Measurements from ENCODE around the gene MGAT4B. TPM values are rescaled to one million over a fixed set of nuclear protein-coding genes. Genes with fewer than 3 reads are reported as not detected.
"Not testable (repeated sequence)": the region's sequence is repeated elsewhere in the genome, so short reads cannot be mapped to it uniquely, and the experiment has no call there.

The MGAT4B gene
- total and polyA plus RNA-seq, 9 donors, result 34.4 to 83.8 (median 69.4) TPM

- DNase-seq, result no peak
- 6% methylated on average over 44 of the region's 53 CpGs for WGBS (ENCODE audit: insufficient coverage)
- Histone ChIP-seq H3K27me3 (ENCODE audit: control insufficient read depth, insufficient read depth, low read length) (peaks cover 9% of the 10 kb centered on the region), H3K4me3 (ENCODE audit: low read length) (peak overlapping the region; percentile 31), H3K36me3 (ENCODE audit: control insufficient read depth, insufficient read depth, low read length) (peaks cover 34% of the 10 kb centered on the region), H3K9me3 (replicated peaks; ENCODE audit: control insufficient read depth, low read depth, low read length) (no peaks in the 10 kb centered on the region), H3K4me1 (ENCODE audit: control insufficient read depth, insufficient read depth, low read length) (peaks cover 34% of the 10 kb centered on the region), H3K27ac (ENCODE audit: low read length) (no peak overlapping the region)
Measured at GRCh38 chr5:179795049-179795862, 11.4 kb downstream of the MGAT4B start.

DNA sequence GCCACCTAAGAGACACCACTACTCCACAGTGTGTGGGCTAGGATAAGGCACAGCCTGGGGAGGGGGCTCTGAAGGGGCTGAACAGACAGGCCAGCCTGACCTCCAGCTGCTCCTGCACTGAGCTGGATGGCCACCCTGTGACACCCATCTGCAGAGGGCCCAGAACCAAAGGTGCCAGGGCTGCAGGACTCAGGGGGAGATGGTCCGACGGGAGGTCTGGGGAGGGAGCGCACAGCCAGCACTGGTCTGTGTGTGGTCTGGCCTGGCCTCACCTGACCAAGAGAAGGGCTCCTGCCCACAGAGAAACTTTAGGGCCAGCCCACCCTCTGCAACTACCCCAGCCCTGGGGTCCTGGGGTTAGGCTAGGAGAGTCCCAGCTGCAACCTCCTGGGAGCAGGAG, 12.1 kb downstream of the MGAT4B start:
- H3K4me3 ChIP-seq (ENCODE audit: low read length), result peak overlapping the region; percentile 10
- no peak for DNase-seq
- H3K4me1 ChIP-seq (ENCODE audit: control insufficient read depth, insufficient read depth, low read length), result peaks cover 34% of the 10 kb centered on the region
- H3K27ac ChIP-seq (ENCODE audit: low read length), result no peak overlapping the region
- H3K27me3 ChIP-seq (ENCODE audit: control insufficient read depth, insufficient read depth, low read length), result peaks cover 9% of the 10 kb centered on the region
- H3K36me3 ChIP-seq (ENCODE audit: control insufficient read depth, insufficient read depth, low read length), result peaks cover 27% of the 10 kb centered on the region
- no peaks in the 10 kb centered on the region for H3K9me3 ChIP-seq (replicated peaks; ENCODE audit: control insufficient read depth, low read depth, low read length)
- no CpG with 5 or more reads among the region's 3 CpGs for WGBS (ENCODE audit: insufficient coverage)

DNA sequence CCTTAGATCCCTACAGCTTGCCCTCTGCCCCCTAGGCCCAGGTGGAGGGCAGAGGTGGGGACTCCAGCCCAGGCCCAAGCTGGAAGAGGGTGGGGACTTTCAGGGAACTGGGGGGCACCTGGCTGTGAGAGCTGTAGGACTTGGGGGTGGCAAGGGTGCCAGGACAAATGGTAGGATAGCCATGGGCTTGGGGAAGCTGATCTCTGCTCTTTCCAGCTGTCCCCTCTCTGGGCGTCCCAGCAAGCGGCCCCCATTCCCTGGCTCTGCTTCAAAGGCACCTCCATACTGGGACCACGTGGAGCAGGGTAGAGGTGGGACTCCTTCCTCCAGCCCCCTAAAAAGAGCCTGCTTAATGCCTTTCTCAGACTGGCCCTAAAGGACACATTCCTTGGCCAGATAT, 12.5 kb downstream of the MGAT4B start:
- Histone ChIP-seq H3K4me3 (ENCODE audit: low read length) (peak overlapping the region; percentile 10), H3K36me3 (ENCODE audit: control insufficient read depth, insufficient read depth, low read length) (peaks cover 23% of the 10 kb centered on the region), H3K9me3 (replicated peaks; ENCODE audit: control insufficient read depth, low read depth, low read length) (no peaks in the 10 kb centered on the region), H3K4me1 (ENCODE audit: control insufficient read depth, insufficient read depth, low read length) (peaks cover 34% of the 10 kb centered on the region), H3K27me3 (ENCODE audit: control insufficient read depth, insufficient read depth, low read length) (peaks cover 9% of the 10 kb centered on the region), H3K27ac (ENCODE audit: low read length) (no peak overlapping the region)
- no CpG with 5 or more reads among the region's 3 CpGs for WGBS (ENCODE audit: insufficient coverage)
- no peak for DNase-seq

GRCh38 chr5:179793468-179794139, 13.1 kb downstream of the MGAT4B start, which contains the start of gene LTC4S:
Gene LTC4S (plus strand): TSS chr5:179793986. CDS start chr5:179794081, 95 bp downstream.
- Histone ChIP-seq H3K4me1 (ENCODE audit: control insufficient read depth, insufficient read depth, low read length) (peaks cover 34% of the 10 kb centered on the region), H3K36me3 (ENCODE audit: control insufficient read depth, insufficient read depth, low read length) (peaks cover 18% of the 10 kb centered on the region), H3K27me3 (ENCODE audit: control insufficient read depth, insufficient read depth, low read length) (peaks cover 9% of the 10 kb centered on the region), H3K27ac (ENCODE audit: low read length) (no peak within 1 kb of the TSS), H3K4me3 (ENCODE audit: low read length) (peak within 1 kb of the TSS; percentile 10), H3K9me3 (replicated peaks; ENCODE audit: control insufficient read depth, low read depth, low read length) (no peaks in the 10 kb centered on the region)
- DNase-seq, result peak; percentile 83
- WGBS (ENCODE audit: insufficient coverage), result 25% methylated on average over 10 of the region's 19 CpGs

DNA sequence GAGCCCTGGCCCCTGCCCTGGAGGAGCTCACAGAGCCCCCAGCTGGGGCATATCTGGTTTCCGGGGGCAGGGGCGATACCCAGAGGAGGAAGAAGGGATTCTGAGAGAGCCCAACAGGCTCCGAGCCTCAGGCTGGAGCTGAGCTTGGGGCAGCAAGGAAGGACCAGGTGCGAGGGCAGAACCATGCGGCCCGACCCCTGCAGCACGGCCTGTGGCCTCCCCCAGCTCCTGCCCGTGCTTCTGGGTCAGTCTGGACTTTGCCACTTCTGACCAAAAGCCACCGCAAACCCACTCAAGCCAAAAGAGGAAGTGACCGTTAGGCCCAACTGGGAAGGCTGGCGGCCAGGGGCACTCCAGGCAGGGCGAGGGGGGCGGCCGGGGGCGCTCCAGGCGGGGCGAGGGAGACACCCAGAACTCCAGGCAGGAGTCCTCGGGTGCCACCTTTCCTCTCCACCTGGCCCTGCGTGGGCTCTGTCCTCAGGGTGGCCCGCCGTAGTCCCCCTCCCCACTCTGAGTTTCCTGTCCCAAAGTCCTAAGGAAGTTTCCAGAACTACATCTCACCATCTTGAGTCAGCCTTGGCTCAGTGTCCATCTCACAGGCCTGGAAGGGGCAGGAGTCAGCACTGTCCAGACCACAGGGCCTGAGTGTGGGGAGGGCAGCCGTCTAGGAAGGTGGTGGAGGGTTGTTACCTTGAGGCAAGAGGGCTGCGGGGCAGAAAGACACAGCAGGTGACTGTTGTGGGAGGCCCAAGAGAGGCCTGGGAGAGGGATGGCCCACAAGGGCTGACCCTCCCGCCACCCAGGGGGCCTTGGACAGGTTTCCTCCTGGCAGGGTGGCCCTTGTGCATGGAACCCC, 13.8 kb downstream of the MGAT4B start:
- no peak for DNase-seq
- Histone ChIP-seq H3K4me1 (ENCODE audit: control insufficient read depth, insufficient read depth, low read length) (peaks cover 34% of the 10 kb centered on the region), H3K27ac (ENCODE audit: low read length) (no peak overlapping the region), H3K27me3 (ENCODE audit: control insufficient read depth, insufficient read depth, low read length) (peaks cover 9% of the 10 kb centered on the region), H3K36me3 (ENCODE audit: control insufficient read depth, insufficient read depth, low read length) (peaks cover 10% of the 10 kb centered on the region), H3K4me3 (ENCODE audit: low read length) (no peak overlapping the region), H3K9me3 (replicated peaks; ENCODE audit: control insufficient read depth, low read depth, low read length) (no peaks in the 10 kb centered on the region)
- WGBS (ENCODE audit: insufficient coverage), result 75% methylated on average over 20 of the region's 24 CpGs

DNA sequence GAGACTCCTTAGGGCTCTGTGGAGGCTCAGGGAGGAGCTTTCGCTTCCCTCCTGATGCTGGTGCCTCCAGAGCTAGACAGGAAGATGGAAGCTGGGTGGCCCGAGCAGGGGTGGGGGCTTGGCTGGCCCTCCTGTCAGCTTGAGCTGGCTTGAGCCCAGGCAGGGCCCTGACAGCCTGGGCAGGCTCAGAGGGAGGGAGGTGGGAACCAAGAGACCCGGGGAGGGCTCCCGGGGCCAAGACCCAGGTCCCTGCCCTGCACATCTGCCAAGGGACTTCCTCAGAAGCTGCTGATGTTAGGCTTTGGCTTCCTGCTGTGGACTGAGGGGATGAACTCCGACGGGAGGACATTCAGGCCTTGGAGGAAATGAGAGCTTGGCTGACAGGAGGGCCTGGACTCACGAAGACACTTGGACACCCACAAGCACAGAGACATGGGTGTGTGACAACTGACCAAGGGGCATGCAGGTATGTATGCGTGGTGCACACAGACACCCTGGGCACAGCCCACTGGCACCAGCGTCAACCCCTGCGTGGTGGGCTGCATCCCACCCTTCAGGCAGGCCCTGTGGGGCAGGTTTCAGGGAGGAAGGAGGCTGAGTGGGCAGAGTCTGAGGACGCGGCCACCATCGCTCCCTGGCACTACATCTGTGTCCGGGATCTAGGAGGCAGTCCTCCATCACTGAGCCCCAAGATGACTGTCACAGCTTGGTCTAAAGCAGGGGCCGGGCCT, 14.6 kb downstream of the MGAT4B start:
- Histone ChIP-seq H3K27me3 (ENCODE audit: control insufficient read depth, insufficient read depth, low read length) (peaks cover 9% of the 10 kb centered on the region), H3K4me3 (ENCODE audit: low read length) (no peak overlapping the region), H3K36me3 (ENCODE audit: control insufficient read depth, insufficient read depth, low read length) (peaks cover 4% of the 10 kb centered on the region), H3K4me1 (ENCODE audit: control insufficient read depth, insufficient read depth, low read length) (peaks cover 34% of the 10 kb centered on the region), H3K9me3 (replicated peaks; ENCODE audit: control insufficient read depth, low read depth, low read length) (no peaks in the 10 kb centered on the region), H3K27ac (ENCODE audit: low read length) (no peak overlapping the region)
- 57% methylated on average over 15 of the region's 15 CpGs for WGBS (ENCODE audit: insufficient coverage)
- DNase-seq, result peak; percentile 76

DNA sequence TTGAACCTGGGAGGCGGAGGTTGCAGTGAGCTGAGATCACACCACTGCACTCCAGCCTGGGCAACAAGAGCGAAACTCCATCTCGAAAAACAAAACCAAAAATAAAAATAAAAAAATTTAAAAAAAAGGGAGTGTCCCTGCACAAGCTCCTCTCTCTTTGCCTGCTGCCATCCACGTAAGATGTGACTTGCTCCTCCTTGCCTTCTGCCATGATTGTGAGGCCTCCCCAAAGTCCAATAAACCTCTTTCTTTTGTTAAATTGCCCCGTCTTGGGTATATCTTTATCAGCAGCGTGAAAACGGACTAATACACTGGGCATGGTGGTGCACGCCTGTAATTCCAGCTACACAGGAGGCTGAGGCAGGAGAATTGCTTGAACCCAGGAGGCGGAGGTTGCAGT, 17.4 kb downstream of the MGAT4B start:
- not testable (repeated sequence) for H3K4me3 ChIP-seq (ENCODE audit: low read length); H3K36me3 ChIP-seq (ENCODE audit: control insufficient read depth, insufficient read depth, low read length); DNase-seq; H3K27ac ChIP-seq (ENCODE audit: low read length); H3K9me3 ChIP-seq (replicated peaks; ENCODE audit: control insufficient read depth, low read depth, low read length); H3K27me3 ChIP-seq (ENCODE audit: control insufficient read depth, insufficient read depth, low read length)
- H3K4me1 ChIP-seq (ENCODE audit: control insufficient read depth, insufficient read depth, low read length), result peaks cover 14% of the 10 kb centered on the region
- WGBS (ENCODE audit: insufficient coverage), result 92% methylated on average over 5 of the region's 9 CpGs

- no peak overlapping the region for H3K4me3 ChIP-seq (ENCODE audit: low read length)
- H3K27ac ChIP-seq (ENCODE audit: low read length), result no peak overlapping the region
- WGBS (ENCODE audit: insufficient coverage), result 89% methylated on average over 6 of the region's 7 CpGs
- no peaks in the 10 kb centered on the region for H3K9me3 ChIP-seq (replicated peaks; ENCODE audit: control insufficient read depth, low read depth, low read length)
- no peaks in the 10 kb centered on the region for H3K27me3 ChIP-seq (ENCODE audit: control insufficient read depth, insufficient read depth, low read length)
- no peaks in the 10 kb centered on the region for H3K36me3 ChIP-seq (ENCODE audit: control insufficient read depth, insufficient read depth, low read length)
- peaks cover 4% of the 10 kb centered on the region for H3K4me1 ChIP-seq (ENCODE audit: control insufficient read depth, insufficient read depth, low read length)
- no peak for DNase-seq
Measured at GRCh38 chr5:179788193-179788854, 18.3 kb downstream of the MGAT4B start.

DNA sequence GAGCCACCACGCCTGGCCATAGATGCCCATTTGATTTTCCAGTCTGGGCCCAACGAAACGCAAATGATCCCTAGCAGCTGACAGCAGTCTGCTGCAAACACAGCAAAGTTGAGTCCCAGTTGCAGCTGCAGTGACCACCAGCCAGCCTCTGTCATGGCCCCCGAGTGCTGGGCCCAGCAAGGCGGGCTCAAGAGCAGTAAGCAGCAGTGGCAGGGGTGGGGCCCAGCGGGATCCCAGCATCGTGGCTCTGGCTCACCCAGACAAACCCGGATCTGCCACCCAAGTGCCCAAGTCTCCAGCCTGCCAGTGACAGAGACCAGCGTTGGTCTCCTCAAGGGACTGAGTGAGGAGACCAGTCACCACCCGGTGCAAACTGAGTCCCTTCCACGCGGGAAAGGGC, 19.8 kb downstream of the MGAT4B start:
- Histone ChIP-seq H3K27ac (ENCODE audit: low read length) (no peak overlapping the region), H3K27me3 (ENCODE audit: control insufficient read depth, insufficient read depth, low read length) (no peaks in the 10 kb centered on the region), H3K36me3 (ENCODE audit: control insufficient read depth, insufficient read depth, low read length) (peaks cover under 1% of the 10 kb centered on the region), H3K4me1 (ENCODE audit: control insufficient read depth, insufficient read depth, low read length) (peaks cover 3% of the 10 kb centered on the region), H3K9me3 (replicated peaks; ENCODE audit: control insufficient read depth, low read depth, low read length) (no peaks in the 10 kb centered on the region), H3K4me3 (ENCODE audit: low read length) (no peak overlapping the region)
- DNase-seq, result no peak
- 83% methylated on average over 11 of the region's 12 CpGs for WGBS (ENCODE audit: insufficient coverage)
